ENCODE measurements around the gene TMEM72. TPM values are rescaled to one million over a fixed set of nuclear protein-coding genes. Genes with fewer than 3 reads are reported as not detected.
A peak's percentile ranks its signal among the peaks of the same experiment; 100 is the strongest.
"Not testable (repeated sequence)": the region's sequence is repeated elsewhere in the genome, so short reads cannot be mapped to it uniquely, and the experiment has no call there.

TMEM72 gene
- total RNA-seq, 3 donors from 2014 or later, result 14.9 to 40.6 (median 17.4) TPM

- Histone ChIP-seq H3K36me3 (ENCODE audit: low read depth) (no peaks in the 10 kb centered on the region), H3K4me1 (ENCODE audit: low read depth) (peaks cover 10% of the 10 kb centered on the region), H3K4me3 (peak overlapping the region; percentile 2), H3K9me3 (no peaks in the 10 kb centered on the region)
- peak; percentile 98 for ATAC-seq
- intact Hi-C loops (cut with DNase I, micrococcal nuclease), result loop anchor here in 1 of 2 donors (10.0 kb wide), 1 partner anchor 1190 kb away; no protein-coding TSS in a partner anchor
- DNase-seq, result peak; percentile 88 to 97 (median 95)
- peak; percentile 99 for TF ChIP-seq CTCF (IDR thresholded peaks at IDR 0.05)
Observed at GRCh38 chr10:44864637-44865288, 46.4 kb upstream of the TMEM72 start.

- peak in 2 of 3 donors; percentile 19 to 52 for DNase-seq
- no peak for ATAC-seq
- TF ChIP-seq CTCF (IDR thresholded peaks at IDR 0.05), result no peak
- peaks cover 10% of the 10 kb centered on the region for H3K4me1 ChIP-seq (ENCODE audit: low read depth)
- H3K4me3 ChIP-seq, result no peak overlapping the region
- no peaks in the 10 kb centered on the region for H3K9me3 ChIP-seq
- no peaks in the 10 kb centered on the region for H3K36me3 ChIP-seq (ENCODE audit: low read depth)
- intact Hi-C loops (cut with DNase I, micrococcal nuclease), result loop anchor here in 1 of 2 donors (10.0 kb wide), 1 partner anchor 1190 kb away; no protein-coding TSS in a partner anchor
Observed at GRCh38 chr10:44865289-44865671, 45.9 kb upstream of the TMEM72 start.

GRCh38 chr10:44866367-44866766 is 44.8 kb upstream of the TMEM72 start:
- intact Hi-C loops (cut with DNase I, micrococcal nuclease), result loop anchor here in 1 of 2 donors (10.0 kb wide), 1 partner anchor 1192 kb away; no protein-coding TSS in a partner anchor
- H3K9me3 ChIP-seq; ATAC-seq; DNase-seq; H3K36me3 ChIP-seq (ENCODE audit: low read depth); H3K4me3 ChIP-seq: not testable (repeated sequence)
- peaks cover 10% of the 10 kb centered on the region for H3K4me1 ChIP-seq (ENCODE audit: low read depth)

GRCh38 chr10:44870031-44870430 is 41.1 kb upstream of the TMEM72 start:
- no peaks in the 10 kb centered on the region for H3K4me1 ChIP-seq (ENCODE audit: low read depth)
- ATAC-seq, result no peak
- H3K36me3 ChIP-seq (ENCODE audit: low read depth), result no peaks in the 10 kb centered on the region
- H3K4me3 ChIP-seq, result no peak overlapping the region
- H3K9me3 ChIP-seq, result no peaks in the 10 kb centered on the region
- DNase-seq, result no peak
- intact Hi-C loops (cut with DNase I, micrococcal nuclease), result no loop called here
- no peak for TF ChIP-seq CTCF (IDR thresholded peaks at IDR 0.05)

GRCh38 chr10:44873160-44873559 is 38.0 kb upstream of the TMEM72 start:
- ATAC-seq (no peak), DNase-seq (no peak)
- Histone ChIP-seq H3K4me1 (ENCODE audit: low read depth) (no peaks in the 10 kb centered on the region), H3K9me3 (no peaks in the 10 kb centered on the region), H3K36me3 (ENCODE audit: low read depth) (no peaks in the 10 kb centered on the region), H3K4me3 (no peak overlapping the region)
- TF ChIP-seq CTCF (IDR thresholded peaks at IDR 0.05), result no peak
- intact Hi-C loops (cut with DNase I, micrococcal nuclease), result no loop called here

- TF ChIP-seq CTCF (IDR thresholded peaks at IDR 0.05), result no peak
Observed at GRCh38 chr10:44874166-44874565, 37.0 kb upstream of the TMEM72 start.

More at GRCh38 chr10:44874166-44874565, 37.0 kb upstream of the TMEM72 start:
- DNase-seq, result no peak
- intact Hi-C loops (cut with DNase I, micrococcal nuclease), result no loop called here
- Histone ChIP-seq H3K36me3 (ENCODE audit: low read depth) (no peaks in the 10 kb centered on the region), H3K4me3 (no peak overlapping the region), H3K9me3 (no peaks in the 10 kb centered on the region), H3K4me1 (ENCODE audit: low read depth) (no peaks in the 10 kb centered on the region)
- ATAC-seq, result no peak
